ENCODE measurements around the gene ASXL1. TPM values are rescaled to one million over a fixed set of nuclear protein-coding genes. Genes with fewer than 3 reads are reported as not detected.

The ASXL1 gene
- total and polyA plus RNA-seq, 9 of the 15 experiments (the other 6 are each of a cell fraction or from before 2014, with no cell fraction given): 6.5 to 65.3 (median 32.3) TPM

GRCh38 chr20:32453467-32454163, 95.5 kb downstream of the ASXL1 start:
- H3K9ac ChIP-seq (ENCODE audit: insufficient read depth in 1 of 2, low read depth in 2 of 2, low read length in 2 of 2): peak overlapping the region in 1 of 2 experiments; percentile 68; a peak in 2 of 4 replicates
- H3K9me1 ChIP-seq (ENCODE audit: control insufficient read depth, insufficient read depth, low read length): peaks cover 2% of the 10 kb centered on the region
- intact Hi-C loops (cut with micrococcal nuclease) (no loop called here), in situ Hi-C loops (cut with MboI) (no loop called here)
- H4K20me1 ChIP-seq (replicated peaks; ENCODE audit: control insufficient read depth, insufficient read depth, low read length): 0 out of 2 replicates have a peak, but pooled peaks cover 8% of the 10 kb centered on the region
- ChIA-PET POLR2A (interaction anchor here (0.6 to 1.5 kb wide), 3 partner anchors 10 to 558 kb away, joined by 3 to 4 read pairs (median 3); no protein-coding TSS in a partner anchor), CTCF (ENCODE audit: low intra/inter-chr PET ratio) (no interaction called here)
- no peak for DNase-seq (ENCODE audit: extremely low read depth in 1 of 4, low spot score in 3 of 4)
- H3K4me1 ChIP-seq (replicated peaks in 1 of 2; ENCODE audit: control insufficient read depth in 2 of 2, insufficient read depth in 2 of 2, low read length in 2 of 2): peaks cover 0 to 31% of the 10 kb centered on the region in 2 experiments; a peak in 2 of 5 replicates
- H3K9me3 ChIP-seq (replicated peaks; ENCODE audit: control insufficient read depth, insufficient read depth, low read depth, low read length): no peaks in the 10 kb centered on the region
- no peak overlapping the region for H2AFZ ChIP-seq (ENCODE audit: low read depth, low read length)
- 88% methylated on average over 26 of the region's 28 CpGs for WGBS (ENCODE audit: insufficient coverage, low coverage, missing lambda C conversion rate)
- no peak overlapping the region for H3K4me2 ChIP-seq (ENCODE audit: insufficient read depth, low read length)
- no peaks in the 10 kb centered on the region for H3K79me2 ChIP-seq (ENCODE audit: control insufficient read depth, insufficient read depth, low read length)
- no peak for ATAC-seq
- peaks cover 80% of the 10 kb centered on the region; the same call in 2 of the 3 replicates for H3K36me3 ChIP-seq (ENCODE audit: control insufficient read depth, insufficient read depth, low read length)
- peak; percentile 27; the same call in 1 of the 2 replicates for TF ChIP-seq POLR2G (IDR thresholded peaks at IDR 0.05; ENCODE audit: low read depth, low read length)
- no peak for TF ChIP-seq ZNF41 (CRISPR knock-in tag; conservative IDR thresholded peaks at IDR 0.05)
- no peak overlapping the region for H3K27ac ChIP-seq (ENCODE audit: extremely low read depth, low read depth, low read length)
- H3K4me3 ChIP-seq: no peak overlapping the region
- H3K27me3 ChIP-seq (ENCODE audit: control insufficient read depth in 2 of 2, insufficient read depth in 2 of 2, low read length in 2 of 2): no peaks in the 10 kb centered on the region
- no TSS peak for BruUV-seq (replicated peaks)
- no peak for FAIRE-seq
